SU-DHL-6 (cell line): ENCODE results near the gene ACOX1.

Experiments used
- CTCF ChIP-seq: fragments of 200-600 bp; sonication (generic); IDR thresholded peaks from one replicate; pipeline ENCODE4 v1.5.1; 2017; ENCODE audit warnings: antibody characterized with exemption, mild to moderate bottlenecking, low read length, moderate library complexity; ENCODE audit not compliant: insufficient read depth, poor library complexity, severe bottlenecking
- EZH2phosphoT487 ChIP-seq: fragments of 200-600 bp; sonication (generic), shearing (Covaris generic); conservative IDR thresholded peaks from 2 replicates; pipeline ENCODE4 v1.6.1; 2018; ENCODE audit warnings: mild to moderate bottlenecking, antibody characterized with exemption, low read length, moderate library complexity, mixed read lengths

GRCh38 chr17:75900691-75901533 lies 78.1 kb downstream of the ACOX1 start:
- TF ChIP-seq CTCF (no peak), EZH2phosphoT487 (no peak)
